ENCODE data around the gene AP1G1. TPM values are rescaled to one million over a fixed set of nuclear protein-coding genes. Genes with fewer than 3 reads are reported as not detected.

Gene AP1G1
- total and polyA plus RNA-seq, 10 of the 15 experiments (the other 5 are each of a cell fraction or from before 2014, with no cell fraction given): 5.9 to 83.7 (median 47.8) TPM

DNA sequence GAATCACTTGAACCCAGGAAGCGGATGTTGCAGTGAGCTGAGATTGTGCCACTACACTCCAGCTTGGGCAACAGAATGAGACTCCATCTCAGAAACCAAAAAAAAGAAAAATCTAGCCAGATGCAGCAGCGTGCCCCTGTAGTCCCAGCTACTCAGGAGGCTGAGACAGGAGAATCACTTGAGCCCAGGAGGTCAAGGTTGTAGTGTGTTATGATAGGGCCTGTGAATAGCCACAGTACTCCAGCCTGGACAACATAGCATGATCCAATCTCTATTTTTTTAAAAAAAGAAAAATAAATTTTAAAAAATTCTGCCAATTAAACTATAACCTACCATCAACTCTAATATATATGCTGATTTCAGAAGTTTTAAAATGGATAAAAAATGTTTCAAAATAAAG is 99.9 kb downstream of the AP1G1 start:
- 95% methylated on average over 2 of the region's 2 CpGs for WGBS (ENCODE audit: insufficient coverage, insufficient replicate concordance, low lambda C conversion rate, missing lambda C conversion rate)
- Histone ChIP-seq H2AFZ (ENCODE audit: control insufficient read depth, low read depth, low read length) (no peak overlapping the region), H3K4me2 (ENCODE audit: control insufficient read depth, insufficient read depth) (no peak overlapping the region), H3K9ac (ENCODE audit: control insufficient read depth, insufficient read depth, low read length) (no peak overlapping the region), H4K20me1 (ENCODE audit: control insufficient read depth, insufficient read depth) (no peaks in the 10 kb centered on the region), H3K36me3 (ENCODE audit: control insufficient read depth in 2 of 2, insufficient read depth in 2 of 2, low read length in 1 of 2) (peaks cover 0 to 1% of the 10 kb centered on the region in 2 experiments; a peak in 1 of 4 replicates), H3K9me3 (replicated peaks; ENCODE audit: control insufficient read depth, insufficient read depth, low read length) (no peaks in the 10 kb centered on the region), H3K27me3 (replicated peaks in 1 of 2; ENCODE audit: control insufficient read depth in 2 of 2, insufficient read depth in 2 of 2, low read length in 1 of 2) (no peaks in the 10 kb centered on the region), H3K4me3 (no peak overlapping the region), H3K4me1 (ENCODE audit: control insufficient read depth, insufficient read depth, low read length) (peaks cover 7% of the 10 kb centered on the region), H3K27ac (ENCODE audit: control insufficient read depth, insufficient read depth) (no peak overlapping the region), H3K79me2 (ENCODE audit: control insufficient read depth, insufficient read depth, low read length) (no peaks in the 10 kb centered on the region)
- POLR2A ChIA-PET: interaction anchor here (0.6 kb wide), 1 partner anchor 20 kb away, joined by 4 read pairs; no protein-coding TSS in a partner anchor
- no peak for FAIRE-seq
- in situ Hi-C loops (cut with MboI) (no loop called here), intact Hi-C loops (cut with micrococcal nuclease; ENCODE audit: unreplicated experiment) (no loop called here)
- RAD21 ChIA-PET (ENCODE audit: unreplicated experiment): no interaction called here
- BruUV-seq (replicated peaks): no TSS peak
- CTCF ChIA-PET: no interaction called here
- SMC1A ChIA-PET (ENCODE audit: uncharacterized antibody, unreplicated experiment): interaction anchor here (1.4 kb wide), 1 partner anchor 39 kb away, joined by 4 read pairs; no protein-coding TSS in a partner anchor
- DNase-seq (ENCODE audit: low read depth, low spot score): no peak
- TF ChIP-seq, protein P1, sequence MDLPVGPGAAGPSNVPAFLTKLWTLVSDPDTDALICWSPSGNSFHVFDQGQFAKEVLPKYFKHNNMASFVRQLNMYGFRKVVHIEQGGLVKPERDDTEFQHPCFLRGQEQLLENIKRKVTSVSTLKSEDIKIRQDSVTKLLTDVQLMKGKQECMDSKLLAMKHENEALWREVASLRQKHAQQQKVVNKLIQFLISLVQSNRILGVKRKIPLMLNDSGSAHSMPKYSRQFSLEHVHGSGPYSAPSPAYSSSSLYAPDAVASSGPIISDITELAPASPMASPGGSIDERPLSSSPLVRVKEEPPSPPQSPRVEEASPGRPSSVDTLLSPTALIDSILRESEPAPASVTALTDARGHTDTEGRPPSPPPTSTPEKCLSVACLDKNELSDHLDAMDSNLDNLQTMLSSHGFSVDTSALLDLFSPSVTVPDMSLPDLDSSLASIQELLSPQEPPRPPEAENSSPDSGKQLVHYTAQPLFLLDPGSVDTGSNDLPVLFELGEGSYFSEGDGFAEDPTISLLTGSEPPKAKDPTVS (IDR thresholded peaks at IDR 0.05; ENCODE audit: low read depth, low read length): no peak
- TF ChIP-seq CHD4 (IDR thresholded peaks at IDR 0.05) (no peak), ZNF217 (IDR thresholded peaks at IDR 0.05) (no peak), RFX5 (IDR thresholded peaks at IDR 0.05; ENCODE audit: low read depth, low read length) (no peak), NR2C2 (IDR thresholded peaks at IDR 0.05; ENCODE audit: borderline replicate concordance, control insufficient read depth, insufficient read length, low read depth) (no peak), FOXM1 (IDR thresholded peaks at IDR 0.05; ENCODE audit: low read depth, low read length) (no peak), SP1 (IDR thresholded peaks at IDR 0.05; ENCODE audit: low read depth, low read length) (no peak), IRF5 (IDR thresholded peaks at IDR 0.05; ENCODE audit: borderline replicate concordance) (no peak), ZBED1 (IDR thresholded peaks at IDR 0.05; ENCODE audit: borderline replicate concordance) (no peak), PRDM15 (CRISPR knock-in tag; IDR thresholded peaks at IDR 0.05) (no peak), POLR2AphosphoS2 (IDR thresholded peaks at IDR 0.05; ENCODE audit: low read depth, low read length) (no peak), HDAC2 (IDR thresholded peaks at IDR 0.05) (no peak), ZNF274 (IDR thresholded peaks at IDR 0.05; ENCODE audit: insufficient read depth, insufficient read length) (no peak), TBL1XR1 (IDR thresholded peaks at IDR 0.05; ENCODE audit: low read depth, low read length) (no peak)
- ATAC-seq: no peak
